ENCODE results near the gene INAFM2. TPM values are rescaled to one million over a fixed set of nuclear protein-coding genes. Genes with fewer than 3 reads are reported as not detected.

The INAFM2 gene
- total and polyA plus RNA-seq, 10 of the 15 experiments (the other 5 are each of a cell fraction or from before 2014, with no cell fraction given): 0.75 to 8.1 (median 3.9) TPM

DNA sequence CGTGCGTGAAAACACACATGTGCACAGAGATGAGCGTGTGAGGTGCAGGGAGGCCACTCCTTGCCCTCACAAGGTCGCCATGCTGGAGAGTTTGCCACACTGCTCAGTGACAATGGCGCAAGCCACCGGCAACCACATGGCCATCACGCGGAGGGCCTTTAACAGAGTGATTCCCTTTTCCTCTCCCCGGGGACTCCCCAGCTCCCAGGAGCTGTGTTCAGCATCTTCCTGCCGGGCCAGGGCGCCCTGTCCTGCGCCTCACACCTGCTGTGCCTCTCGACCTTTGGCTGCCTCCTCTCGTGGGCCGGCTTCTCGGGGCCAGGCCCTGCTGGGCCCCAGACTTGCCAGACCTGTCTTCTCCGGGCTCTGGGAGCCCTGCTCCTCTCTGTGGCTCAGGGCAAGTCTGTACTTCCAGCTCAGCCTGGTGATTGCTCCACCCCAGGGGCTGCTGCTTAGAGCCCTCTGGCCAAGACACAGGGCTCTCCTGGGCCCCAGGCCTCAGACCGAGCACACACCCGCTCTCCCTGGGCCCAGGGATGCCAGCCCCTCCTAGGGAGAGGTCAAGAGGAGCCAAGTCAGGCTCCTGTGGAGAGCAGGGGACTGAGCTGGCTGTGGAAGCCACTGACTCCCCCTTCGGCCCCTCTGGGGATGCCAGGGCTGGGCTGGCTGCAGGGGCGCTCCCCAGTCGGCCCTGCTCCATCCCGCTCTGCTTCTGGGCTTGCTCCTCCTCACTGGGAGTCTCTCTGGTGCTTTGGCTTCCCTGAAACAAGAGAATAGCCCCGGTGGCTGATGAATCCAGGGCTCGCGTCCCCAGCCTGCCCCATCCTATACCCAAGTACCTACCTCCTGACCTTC lies 11.7 kb downstream of the INAFM2 start:
- H3K27ac ChIP-seq (ENCODE audit: control insufficient read depth, insufficient read depth): no peak overlapping the region
- no peak overlapping the region for H3K4me3 ChIP-seq
- peaks cover 9% of the 10 kb centered on the region for H3K4me1 ChIP-seq (ENCODE audit: control insufficient read depth, insufficient read depth, low read length)
- no peaks in the 10 kb centered on the region for H3K79me2 ChIP-seq (ENCODE audit: control insufficient read depth, insufficient read depth, low read length)
- no peaks in the 10 kb centered on the region for H3K36me3 ChIP-seq (ENCODE audit: control insufficient read depth in 2 of 2, insufficient read depth in 2 of 2, low read length in 1 of 2)
- 79% methylated on average over 26 of the region's 26 CpGs for WGBS (ENCODE audit: insufficient coverage, insufficient replicate concordance, low lambda C conversion rate, missing lambda C conversion rate)
- H3K4me2 ChIP-seq (ENCODE audit: control insufficient read depth, insufficient read depth): no peak overlapping the region
- H3K9ac ChIP-seq (ENCODE audit: control insufficient read depth, insufficient read depth, low read length): no peak overlapping the region
- FAIRE-seq (no peak), DNase-seq (ENCODE audit: low read depth, low spot score) (no peak), ATAC-seq (no peak)
- RAD21 ChIA-PET (ENCODE audit: unreplicated experiment): interaction anchor here (1.0 to 1.5 kb wide), 3 partner anchors 12 to 56 kb away, joined by 3 to 4 read pairs (median 4); partner anchors contain the start of gene INAFM2
- H3K27me3 ChIP-seq (replicated peaks in 1 of 2; ENCODE audit: control insufficient read depth in 2 of 2, insufficient read depth in 2 of 2, low read length in 1 of 2): no peaks in the 10 kb centered on the region; a peak in 1 of 4 replicates
- intact Hi-C loops (cut with micrococcal nuclease; ENCODE audit: unreplicated experiment): no loop called here
- POLR2A ChIA-PET: no interaction called here
- H2AFZ ChIP-seq (ENCODE audit: control insufficient read depth, low read depth, low read length): no peak overlapping the region
- in situ Hi-C loops (cut with MboI): no loop called here
- CTCF ChIA-PET: interaction anchor here (1.2 to 13.7 kb wide), 8 partner anchors 8 to 117 kb away, joined by 3 to 336 read pairs (median 8); partner anchors contain the start of genes INAFM2 and PLCB2
- SMC1A ChIA-PET (ENCODE audit: uncharacterized antibody, unreplicated experiment): interaction anchor here (1.5 to 3.8 kb wide), 2 partner anchors 14 to 17 kb away, joined by 6 to 42 read pairs; no protein-coding TSS in a partner anchor
- no peaks in the 10 kb centered on the region for H3K9me3 ChIP-seq (replicated peaks; ENCODE audit: control insufficient read depth, insufficient read depth, low read length)
- no peaks in the 10 kb centered on the region for H4K20me1 ChIP-seq (ENCODE audit: control insufficient read depth, insufficient read depth)
- no TSS peak for BruUV-seq (replicated peaks)
- TF ChIP-seq ZNF592 (IDR thresholded peaks at IDR 0.05) (no peak), POLR2AphosphoS2 (IDR thresholded peaks at IDR 0.05; ENCODE audit: low read depth, low read length) (no peak), SPI1 (IDR thresholded peaks at IDR 0.05; ENCODE audit: borderline replicate concordance, insufficient read depth, low read depth, low read length) (no peak), STAT3 (IDR thresholded peaks at IDR 0.05; ENCODE audit: low read depth, low read length) (no peak), NR2C1 (IDR thresholded peaks at IDR 0.05) (no peak), CHD4 (IDR thresholded peaks at IDR 0.05) (no peak), SMAD5 (IDR thresholded peaks at IDR 0.05; ENCODE audit: low read depth) (no peak), LARP7 (IDR thresholded peaks at IDR 0.05) (no peak), ZNF207 (IDR thresholded peaks at IDR 0.05; ENCODE audit: borderline replicate concordance) (no peak), TCF7 (IDR thresholded peaks at IDR 0.05; ENCODE audit: borderline replicate concordance) (no peak), MEF2A (IDR thresholded peaks at IDR 0.05; ENCODE audit: insufficient read depth, low read depth, low read length) (no peak), BCL11A (IDR thresholded peaks at IDR 0.05; ENCODE audit: low read depth, low read length) (no peak), RUNX3 (IDR thresholded peaks at IDR 0.05; ENCODE audit: low read length) (no peak), ATF3 (IDR thresholded peaks at IDR 0.05; ENCODE audit: borderline replicate concordance, extremely low read depth, low read depth, low read length) (no peak), TCF3 (IDR thresholded peaks at IDR 0.05; ENCODE audit: borderline replicate concordance, insufficient read depth, low read depth, low read length) (no peak)
- TF ChIP-seq, protein P1, sequence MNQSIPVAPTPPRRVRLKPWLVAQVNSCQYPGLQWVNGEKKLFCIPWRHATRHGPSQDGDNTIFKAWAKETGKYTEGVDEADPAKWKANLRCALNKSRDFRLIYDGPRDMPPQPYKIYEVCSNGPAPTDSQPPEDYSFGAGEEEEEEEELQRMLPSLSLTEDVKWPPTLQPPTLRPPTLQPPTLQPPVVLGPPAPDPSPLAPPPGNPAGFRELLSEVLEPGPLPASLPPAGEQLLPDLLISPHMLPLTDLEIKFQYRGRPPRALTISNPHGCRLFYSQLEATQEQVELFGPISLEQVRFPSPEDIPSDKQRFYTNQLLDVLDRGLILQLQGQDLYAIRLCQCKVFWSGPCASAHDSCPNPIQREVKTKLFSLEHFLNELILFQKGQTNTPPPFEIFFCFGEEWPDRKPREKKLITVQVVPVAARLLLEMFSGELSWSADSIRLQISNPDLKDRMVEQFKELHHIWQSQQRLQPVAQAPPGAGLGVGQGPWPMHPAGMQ (IDR thresholded peaks at IDR 0.05; ENCODE audit: borderline replicate concordance): no peak
